H9 (cell line): Measurements from ENCODE around the gene ZDHHC24. TPM values are rescaled to one million over a fixed set of nuclear protein-coding genes. Genes with fewer than 3 reads are reported as not detected.

ENCODE experiments used
- DNase-seq: peaks from one replicate; pipeline ENCODE4 v3.0.0-alpha.2; 2017
- H2AFZ ChIP-seq: one replicate; pipeline ENCODE4 v1.6.1; 2013; ENCODE audit warnings: mild to moderate bottlenecking, low read length, control low read depth, moderate library complexity
- H2AK5ac ChIP-seq: 2 replicates; pipeline ENCODE4 v1.6.1; 2013; ENCODE audit warnings: low read length, control low read depth, mixed read lengths; ENCODE audit not compliant: insufficient read length
- H2BK120ac ChIP-seq: one replicate; pipeline ENCODE4 v1.6.1; 2013; ENCODE audit warnings: low read depth, mild to moderate bottlenecking, low read length, control low read depth, inconsistent platforms; ENCODE audit not compliant: poor library complexity, severe bottlenecking
- H2BK12ac ChIP-seq: 2 replicates; pipeline ENCODE4 v1.6.1; 2013; ENCODE audit warnings: low read length, control low read depth, mixed read lengths, low read depth; ENCODE audit not compliant: insufficient read length
- H2BK15ac ChIP-seq: 2 replicates; pipeline ENCODE4 v1.6.1; 2013; ENCODE audit warnings: low read depth, low read length, control low read depth
- H2BK20ac ChIP-seq: one replicate; pipeline ENCODE4 v1.6.1; 2013; ENCODE audit warnings: low read depth, mild to moderate bottlenecking, low read length, control low read depth, inconsistent platforms; ENCODE audit not compliant: poor library complexity, severe bottlenecking
- H2BK5ac ChIP-seq: 2 replicates; pipeline ENCODE4 v1.6.1; 2013; ENCODE audit warnings: low read length, control low read depth, mixed read lengths; ENCODE audit not compliant: insufficient read length
- H3K14ac ChIP-seq: 2 replicates; pipeline ENCODE4 v1.6.1; 2013; ENCODE audit warnings: low read length, control low read depth; ENCODE audit not compliant: insufficient read depth
- H3K18ac ChIP-seq: 2 replicates; pipeline ENCODE4 v1.6.1; 2013; ENCODE audit warnings: low read depth, mild to moderate bottlenecking, mixed read lengths, low read length, control low read depth; ENCODE audit not compliant: insufficient read length
- H3K23ac ChIP-seq: 2 replicates; pipeline ENCODE4 v1.6.1; 2013; ENCODE audit warnings: low read length, control low read depth, mixed read lengths, low read depth; ENCODE audit not compliant: insufficient read length
- H3K23me2 ChIP-seq: 2 replicates; pipeline ENCODE4 v1.6.1; 2013; ENCODE audit warnings: low read depth, mild to moderate bottlenecking, mixed read lengths, low read length, control low read depth; ENCODE audit not compliant: insufficient read length, poor library complexity, severe bottlenecking
- H3K27ac ChIP-seq: 2 replicates; pipeline ENCODE4 v1.5.1; 2013; ENCODE audit warnings: low read length, control low read depth, mixed read lengths, low read depth; ENCODE audit not compliant: insufficient read length
- H3K27me3 ChIP-seq: 2 replicates; pipeline ENCODE4 v1.6.1; 2013; ENCODE audit warnings: low read length, control low read depth, inconsistent platforms; ENCODE audit not compliant: insufficient read depth
- H3K4ac ChIP-seq: 2 replicates; pipeline ENCODE4 v1.6.1; 2013; ENCODE audit warnings: low read depth, mild to moderate bottlenecking, control low read depth, inconsistent platforms, low read length, moderate library complexity
- H3K4me1 ChIP-seq: 2 replicates; pipeline ENCODE4 v1.6.1; 2013; ENCODE audit warnings: low read length, control low read depth, inconsistent platforms; ENCODE audit not compliant: insufficient read depth
- H3K4me2 ChIP-seq: 2 replicates; pipeline ENCODE4 v1.6.1; 2013; ENCODE audit warnings: low read length, control low read depth, mixed read lengths; ENCODE audit not compliant: insufficient read length, insufficient read depth
- H3K56ac ChIP-seq: 2 replicates; pipeline ENCODE4 v1.6.1; 2013; ENCODE audit warnings: low read depth, mild to moderate bottlenecking, mixed read lengths, low read length, control low read depth; ENCODE audit not compliant: insufficient read length
- H3K79me1 ChIP-seq: 2 replicates; pipeline ENCODE4 v1.6.1; 2013; ENCODE audit warnings: low read depth, mild to moderate bottlenecking, moderate library complexity, low read length, control low read depth, inconsistent platforms; ENCODE audit not compliant: insufficient read depth, poor library complexity, severe bottlenecking
- H3K79me2 ChIP-seq: 2 replicates; pipeline ENCODE4 v1.6.1; 2013; ENCODE audit warnings: low read length, control low read depth, inconsistent platforms; ENCODE audit not compliant: insufficient read depth
- H3K9ac ChIP-seq: 2 replicates; pipeline ENCODE4 v1.6.1; 2013; ENCODE audit warnings: low read length, control low read depth, mixed read lengths; ENCODE audit not compliant: insufficient read length; ENCODE audit errors: extremely low read depth
- H3K9me3 ChIP-seq: one replicate; pipeline ENCODE4 v1.6.1; 2013; ENCODE audit warnings: low read depth, low read length, inconsistent platforms; ENCODE audit not compliant: control insufficient read depth
- H3T11ph ChIP-seq: one replicate; pipeline ENCODE4 v1.6.1; 2013; ENCODE audit warnings: mild to moderate bottlenecking, low read length, control low read depth, inconsistent platforms
- H4K20me1 ChIP-seq: one replicate; pipeline ENCODE4 v1.6.1; 2013; ENCODE audit not compliant: control insufficient read depth, insufficient read length, insufficient read depth
- H4K5ac ChIP-seq: 2 replicates; pipeline ENCODE4 v1.6.1; 2013; ENCODE audit warnings: low read depth, mild to moderate bottlenecking, mixed read lengths, low read length, control low read depth; ENCODE audit not compliant: insufficient read length
- H4K8ac ChIP-seq: replicated peaks from 2 replicates; pipeline ENCODE4 v1.6.1; 2013; ENCODE audit warnings: low read length, control low read depth, mixed read lengths, low read depth; ENCODE audit not compliant: insufficient read length
- H4K91ac ChIP-seq: 2 replicates; pipeline ENCODE4 v1.6.1; 2013; ENCODE audit warnings: low read depth, mild to moderate bottlenecking, moderate library complexity, mixed read lengths, low read length, control low read depth; ENCODE audit not compliant: insufficient read length
- H3K27ac Mint-ChIP-seq, 3 experiments: 2 replicates in 2 of 3; 3 replicates in 1 of 3; pipeline ENCODE4 v1.8.0; 2020 to 2021; ENCODE audit warnings: mixed read lengths in 3 of 3, mild to moderate bottlenecking in 1 of 3, moderate library complexity in 1 of 3
- H3K27me3 Mint-ChIP-seq: 2 replicates; pipeline ENCODE4 v1.8.0; 2021; ENCODE audit warnings: low read depth, mild to moderate bottlenecking, moderate library complexity, mixed read lengths
- H3K36me3 Mint-ChIP-seq, 3 experiments: 2 replicates in 2 of 3; 3 replicates in 1 of 3; pipeline ENCODE4 v1.8.0; 2020 to 2021; ENCODE audit warnings: low read depth in 3 of 3, mixed read lengths in 3 of 3; ENCODE audit not compliant: insufficient read depth in 1 of 3
- H3K4me1 Mint-ChIP-seq, 2 experiments: 2 replicates each; pipeline ENCODE4 v1.8.0; 2020; ENCODE audit warnings: mixed read lengths in 2 of 2
- H3K4me3 Mint-ChIP-seq, 2 experiments: 2 replicates in 1 of 2; 3 replicates in 1 of 2; pipeline ENCODE4 v1.8.0; 2020 to 2021; ENCODE audit warnings: mild to moderate bottlenecking in 2 of 2, mixed read lengths in 2 of 2, moderate library complexity in 1 of 2
- H3K9me3 Mint-ChIP-seq, 2 experiments: 2 replicates in 1 of 2; 3 replicates in 1 of 2; pipeline ENCODE4 v1.8.0; 2020; ENCODE audit warnings: mild to moderate bottlenecking in 2 of 2, mixed read lengths in 2 of 2, moderate library complexity in 1 of 2
- CTCF ChIP-seq: fragments of 200-600 bp; sonication (generic); conservative IDR thresholded peaks from 3 replicates; pipeline ENCODE4 v1.8.0; 2021; ENCODE audit warnings: antibody characterized with exemption, mild to moderate bottlenecking
- WGBS: extraction: QIAGEN DNeasy Blood & Tissue Kit; methylation state at CpG from one replicate; pipeline ENCODE4 v1.1.7; 2013; ENCODE audit warnings: missing lambda C conversion rate, low lambda C conversion rate, mixed read lengths; ENCODE audit not compliant: insufficient read length; ENCODE audit errors: extremely low coverage; 5-methylcytosine and 5-hydroxymethylcytosine counted together
- total RNA-seq: library from RNA; stranded (reverse); gene quantifications from 2 replicates; pipeline ENCODE4 v1.2.1, GENCODE V29; 2021

The ZDHHC24 gene
- total RNA-seq, 1 experiment from 2014 or later = 8.9 TPM

GRCh38 chr11:66493130-66493529 lies 52.7 kb downstream of the ZDHHC24 start:
- Histone ChIP-seq H2BK20ac (no peak overlapping the region), H3K79me1 (no peaks in the 10 kb centered on the region), H3K18ac (no peak overlapping the region), H3K27me3 (no peaks in the 10 kb centered on the region), H2BK120ac (no peak overlapping the region), H2BK15ac (no peak overlapping the region), H3T11ph (no peak overlapping the region), H4K20me1 (no peaks in the 10 kb centered on the region), H4K8ac (no peak overlapping the region), H2BK5ac (no peak overlapping the region), H4K91ac (no peak overlapping the region), H3K4ac (no peak overlapping the region), H3K56ac (no peak overlapping the region), H3K9me3 (no peaks in the 10 kb centered on the region), H2AK5ac (no peak overlapping the region), H3K23me2 (no peaks in the 10 kb centered on the region), H3K27ac (no peak overlapping the region), H3K4me2 (no peak overlapping the region), H2BK12ac (no peak overlapping the region), H4K5ac (no peak overlapping the region), H3K14ac (no peak overlapping the region), H2AFZ (no peak overlapping the region), H3K79me2 (no peaks in the 10 kb centered on the region), H3K23ac (no peak overlapping the region), H3K4me1 (no peaks in the 10 kb centered on the region), H3K9ac (no peak overlapping the region)
- Mint-ChIP-seq H3K9me3 (no peaks in the 10 kb centered on the region), H3K4me1 (peaks cover 8 to 11% of the 10 kb centered on the region in 2 experiments), H3K36me3 (peaks cover 13 to 65% (median 40%) of the 10 kb centered on the region in 3 experiments; a peak in 6 of 7 replicates), H3K27ac (peak overlapping the region in 1 of 3 experiments; percentile 61; a peak in 3 of 7 replicates), H3K4me3 (no peak overlapping the region), H3K27me3 (no peaks in the 10 kb centered on the region)
- no peak for TF ChIP-seq CTCF
- WGBS = no CpG with 5 or more reads among the region's 10 CpGs
- DNase-seq = no peak
